ENCODE measurements around the gene PCDH9.
"Not testable (repeated sequence)": the region's sequence is repeated elsewhere in the genome, so short reads cannot be mapped to it uniquely, and the experiment has no call there.

Gene PCDH9

GRCh38 chr13:66624302-66624701 is 605.8 kb downstream of the PCDH9 start:
- DNase-seq, result no peak

GRCh38 chr13:66623129-66623820 is 606.9 kb downstream of the PCDH9 start:
- no peak for DNase-seq

DNA sequence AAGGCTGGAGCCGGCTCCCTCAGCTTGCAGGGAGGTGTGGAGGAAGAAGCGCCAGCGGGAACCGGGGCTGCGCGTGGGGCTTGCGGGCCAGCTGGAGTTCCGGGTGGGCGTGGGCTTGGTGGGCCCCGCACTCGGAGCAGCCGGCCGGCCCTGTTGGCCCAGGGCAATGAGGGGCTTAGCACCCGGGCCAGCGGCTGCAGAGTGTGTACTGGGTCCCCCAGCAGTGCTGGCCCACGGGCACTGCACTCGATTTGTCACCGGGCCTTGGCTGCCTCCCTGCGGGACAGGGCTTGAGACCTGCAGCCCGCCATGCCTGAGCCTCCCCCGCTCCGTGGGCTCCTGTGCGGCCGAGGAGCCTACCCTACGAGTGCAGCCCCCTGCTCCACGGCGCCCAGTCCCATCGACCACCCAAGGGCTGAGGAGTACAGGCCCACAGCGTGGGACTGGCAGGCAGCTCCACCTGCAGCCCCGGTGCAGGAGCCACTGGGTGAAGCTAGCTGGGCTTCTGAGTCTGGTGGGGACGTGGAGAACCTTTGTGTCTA is 608.2 kb downstream of the PCDH9 start:
- DNase-seq, result not testable (repeated sequence)

DNA sequence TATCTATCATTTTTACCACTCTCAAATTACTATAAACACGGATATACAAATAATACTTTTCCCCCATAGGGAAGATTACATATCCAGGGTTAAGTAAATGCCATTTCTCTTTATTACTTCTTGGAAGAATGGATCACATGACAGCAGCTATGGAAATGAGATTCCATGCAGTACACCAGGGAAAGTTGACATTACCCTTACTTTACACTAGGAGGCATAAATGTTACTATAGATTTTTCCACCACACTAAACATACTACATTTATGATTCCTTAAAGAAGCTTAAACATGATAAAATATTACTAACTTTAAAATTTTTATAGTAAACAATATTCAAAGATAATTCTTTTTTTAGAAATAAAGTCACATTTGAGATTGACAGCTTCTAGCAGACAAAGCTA is 611.4 kb downstream of the PCDH9 start:
- peak; percentile 31 for DNase-seq

DNA sequence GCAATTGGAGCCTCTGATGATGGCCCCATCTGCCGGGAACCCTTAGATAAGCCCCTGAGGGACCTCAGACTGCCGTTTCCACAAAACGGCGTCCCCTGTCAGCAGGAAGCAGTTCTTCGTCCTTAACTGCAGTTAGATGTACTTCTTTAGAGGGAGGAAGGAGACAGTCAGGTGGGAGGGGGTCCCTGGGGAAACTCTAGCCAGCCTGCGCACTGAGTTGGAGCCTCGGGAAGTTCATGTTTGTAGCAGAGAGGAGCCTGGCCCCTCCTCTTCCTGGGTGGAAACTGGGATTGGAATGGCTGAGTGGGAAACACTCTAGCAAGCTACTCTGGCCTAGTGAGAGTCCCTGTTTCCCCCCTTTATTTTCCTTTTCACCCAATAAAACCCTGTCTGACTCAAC is 612.4 kb downstream of the PCDH9 start:
- no peak for DNase-seq

DNA sequence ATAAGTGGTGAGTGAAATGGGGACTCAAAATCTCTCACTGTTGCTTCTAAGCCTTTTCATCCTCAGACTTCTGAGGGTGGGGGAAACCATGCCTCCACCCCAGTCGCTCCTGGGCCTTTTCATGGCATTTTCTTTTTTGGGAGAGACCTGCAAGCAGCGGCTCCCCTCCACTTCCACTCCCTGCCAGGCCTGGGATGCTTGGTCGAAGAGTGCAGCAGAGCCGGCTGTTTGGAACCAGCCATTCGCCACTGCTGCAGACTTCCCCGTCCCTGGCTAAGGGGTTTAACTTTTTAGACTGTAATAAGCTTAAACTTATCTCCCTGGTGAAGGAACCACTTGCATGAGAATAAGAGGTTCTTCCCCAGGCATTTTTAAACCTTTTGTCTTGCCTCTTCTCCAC is 617.2 kb downstream of the PCDH9 start:
- DNase-seq, result no peak

GRCh38 chr13:66586489-66586888 is 643.6 kb downstream of the PCDH9 start:
- no peak for DNase-seq

GRCh38 chr13:66585669-66586203 is 644.4 kb downstream of the PCDH9 start:
- DNase-seq, result no peak

- no peak for DNase-seq
Observed at GRCh38 chr13:66581675-66582074, 648.5 kb downstream of the PCDH9 start.

DNA sequence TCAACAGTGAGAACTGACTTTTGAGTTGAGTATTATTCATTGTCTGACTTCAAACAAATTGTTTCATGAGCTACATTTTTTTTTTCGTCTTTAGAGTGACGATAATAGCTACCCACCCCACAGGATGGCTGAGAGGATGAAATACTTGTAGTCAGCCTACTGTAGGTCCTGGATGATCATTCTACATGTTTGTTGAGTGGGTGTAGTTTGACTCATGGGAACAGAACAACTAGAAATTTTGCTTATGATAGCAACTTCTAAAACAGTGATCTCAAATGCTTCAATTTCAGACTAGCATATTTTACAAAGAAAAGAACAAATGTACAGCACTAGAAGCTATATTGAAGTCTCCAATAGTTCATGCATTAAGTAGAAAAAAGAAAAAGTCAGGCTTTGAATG is 651.8 kb downstream of the PCDH9 start:
- no peak for DNase-seq

DNA sequence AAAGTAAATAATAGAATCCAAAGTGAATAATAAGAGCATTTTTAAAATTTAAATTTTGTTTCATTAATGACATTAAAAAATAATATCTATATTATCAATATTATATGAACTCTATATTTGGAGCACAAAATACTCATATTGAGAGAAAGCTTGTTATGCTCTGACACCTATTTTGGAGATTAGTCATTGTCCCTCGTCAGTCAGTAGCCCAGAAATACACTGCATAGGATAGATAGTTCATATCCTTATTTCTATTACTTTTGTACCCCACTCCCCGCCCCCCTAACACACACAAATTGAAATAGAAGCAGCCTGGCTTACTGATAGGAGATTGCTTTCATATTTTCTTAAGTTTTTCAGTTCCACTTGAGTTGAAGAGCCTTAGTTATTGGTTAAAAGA is 652.8 kb downstream of the PCDH9 start:
- DNase-seq, result no peak

GRCh38 chr13:66576381-66576780 is 653.8 kb downstream of the PCDH9 start:
- DNase-seq, result no peak

GRCh38 chr13:66574606-66575005 is 655.5 kb downstream of the PCDH9 start:
- no peak for DNase-seq

DNA sequence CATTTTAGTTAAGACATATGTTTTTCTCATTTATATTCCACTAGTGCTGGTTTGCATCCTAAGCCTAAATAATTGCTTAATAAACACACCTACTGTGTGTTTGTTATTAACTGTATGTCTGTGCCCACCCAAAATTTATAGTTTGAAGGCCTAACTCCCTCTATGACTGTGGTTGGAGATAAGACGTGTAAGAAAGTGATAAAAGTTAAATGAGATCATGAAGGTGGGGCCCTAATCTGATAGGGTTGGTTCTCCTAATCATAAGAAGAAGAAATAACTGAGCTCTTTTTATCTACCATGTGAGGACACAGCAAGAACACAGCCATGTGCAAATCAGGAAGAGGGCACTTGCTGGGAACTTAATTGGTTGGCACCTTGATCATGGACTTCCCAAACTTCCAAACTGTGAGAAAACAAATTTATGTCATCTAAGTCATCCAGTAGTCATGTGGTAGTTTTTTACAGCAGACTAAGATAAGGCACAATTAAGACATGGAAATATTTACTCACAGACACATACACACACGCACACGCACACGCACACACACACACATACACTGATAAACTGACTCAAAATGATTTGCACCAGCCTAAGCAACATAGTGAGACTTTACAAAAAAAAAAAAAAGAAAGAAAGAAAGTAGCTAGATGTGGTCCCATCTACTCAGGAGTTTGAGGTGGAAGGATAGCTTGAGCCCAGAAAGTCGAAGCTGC is 662.1 kb downstream of the PCDH9 start:
- no peak for DNase-seq

DNA sequence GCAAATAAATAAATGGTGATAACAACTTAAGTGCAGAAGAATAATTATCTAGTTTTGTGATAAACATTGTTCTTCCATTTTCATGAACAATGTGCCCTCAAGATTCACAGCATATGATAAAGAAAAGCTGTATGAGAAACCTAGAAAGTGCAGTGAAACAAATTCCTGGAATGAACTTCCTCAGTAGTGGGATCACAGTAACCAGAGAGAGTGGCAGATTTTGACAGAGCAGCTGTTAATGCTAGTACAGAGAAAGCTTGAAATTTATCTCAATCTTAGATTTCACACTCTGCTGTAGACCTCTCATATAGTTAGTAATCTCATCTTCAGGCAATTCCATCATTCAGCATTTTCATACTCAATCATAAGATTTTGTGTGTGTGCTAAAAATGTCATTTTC is 664.9 kb downstream of the PCDH9 start:
- DNase-seq, result no peak

GRCh38 chr13:66563076-66563475 is 667.1 kb downstream of the PCDH9 start:
- no peak for DNase-seq

DNA sequence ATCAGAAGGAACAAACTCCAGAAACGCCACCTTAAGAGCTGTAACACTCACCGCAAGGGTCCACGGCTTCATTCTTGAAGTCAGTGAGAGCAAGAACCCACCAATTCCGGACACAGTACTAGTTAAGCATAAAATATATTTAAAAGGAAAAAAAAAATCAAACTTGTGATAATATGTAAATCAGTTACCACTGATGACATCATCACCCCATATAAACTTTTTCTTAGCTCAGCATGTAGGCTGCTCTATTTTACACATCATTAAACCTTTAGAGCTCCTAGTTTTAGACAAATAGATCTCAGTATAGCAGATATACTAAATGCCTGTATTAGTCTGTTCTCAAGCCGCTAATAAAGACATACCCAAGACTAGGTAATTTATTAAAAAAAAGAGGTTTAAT is 668.1 kb downstream of the PCDH9 start:
- no peak for DNase-seq

DNA sequence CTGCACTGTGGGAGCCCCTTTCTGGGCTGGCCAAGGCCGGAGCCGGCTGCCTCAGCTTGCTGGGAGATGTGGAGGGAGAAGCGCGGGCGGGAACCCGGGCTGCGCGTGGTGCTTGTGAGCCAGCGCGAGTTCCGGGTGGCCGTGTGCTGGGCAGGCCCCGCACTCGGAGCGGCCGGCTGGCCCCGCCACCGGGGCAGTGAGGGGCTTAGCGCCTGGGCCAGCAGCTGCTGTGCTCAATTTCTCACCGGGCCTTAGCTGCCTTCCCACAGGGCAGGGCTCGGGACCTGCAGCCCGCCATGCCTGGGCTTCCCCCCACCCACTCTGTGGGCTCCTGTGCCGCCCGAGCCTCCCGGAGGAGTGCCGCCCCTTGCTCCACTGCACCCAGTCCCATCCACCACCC is 669.1 kb downstream of the PCDH9 start:
- no peak for DNase-seq

GRCh38 chr13:66560189-66560588 is 669.9 kb downstream of the PCDH9 start:
- no peak for DNase-seq

- DNase-seq, result no peak
Observed at GRCh38 chr13:66559093-66559492, 671.0 kb downstream of the PCDH9 start.

- no peak for DNase-seq
Observed at GRCh38 chr13:66558506-66558905, 671.6 kb downstream of the PCDH9 start.

- no peak for DNase-seq
Observed at GRCh38 chr13:66557357-66557756, 672.8 kb downstream of the PCDH9 start.

GRCh38 chr13:66556306-66556705 is 673.8 kb downstream of the PCDH9 start:
- no peak for DNase-seq

DNA sequence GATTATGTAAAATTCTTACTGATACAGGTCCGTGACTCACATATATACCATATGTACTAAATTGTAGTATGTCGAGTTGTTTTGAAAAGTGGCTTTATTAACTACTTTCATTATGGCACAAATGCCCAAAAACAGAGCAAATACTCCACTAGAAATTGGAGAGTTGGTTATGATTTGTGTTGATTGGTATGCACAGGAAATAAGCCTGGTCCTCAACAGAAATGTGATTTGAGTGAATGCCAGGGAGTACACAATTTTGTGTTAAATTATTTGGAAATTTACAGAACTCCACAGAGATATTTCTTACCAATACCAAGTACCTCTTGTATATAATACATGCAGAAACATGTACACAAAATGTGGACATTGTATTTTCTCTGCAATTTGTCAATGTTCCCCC is 676.7 kb downstream of the PCDH9 start:
- no peak for DNase-seq
